Skin of body (tissue), 2 donors: Measurements from ENCODE around the gene IFFO2. TPM values are rescaled to one million over a fixed set of nuclear protein-coding genes. Genes with fewer than 3 reads are reported as not detected.
"Not testable (repeated sequence)": the region's sequence is repeated elsewhere in the genome, so short reads cannot be mapped to it uniquely, and the experiment has no call there.

Source experiments
- DNase-seq: peaks from one replicate; lab custom pipeline; 2025; lab: John Stamatoyannopoulos, UW
- total RNA-seq: library from RNA; depleted of rRNA; stranded (reverse); fragments of >200 nt; gene quantifications from one replicate; pipeline ENCODE4 v1.2.3, GENCODE V29; 2014

Gene IFFO2
- total RNA-seq, 1 donor from 2014 or later: 39.2 TPM

GRCh38 chr1:18895317-18895716 is 61.2 kb downstream of the IFFO2 start:
- no peak for DNase-seq

- DNase-seq: no peak
These were observed 63.4 kb downstream of the IFFO2 start for GRCh38 chr1:18893120-18893519.

GRCh38 chr1:18891858-18892257 is 64.6 kb downstream of the IFFO2 start:
- not testable (repeated sequence) for DNase-seq

GRCh38 chr1:18891426-18891780 is 65.1 kb downstream of the IFFO2 start:
- DNase-seq: no peak

GRCh38 chr1:18890706-18891425 is 65.6 kb downstream of the IFFO2 start:
- no peak for DNase-seq

GRCh38 chr1:18886003-18886335 is 70.5 kb downstream of the IFFO2 start:
- DNase-seq: no peak

GRCh38 chr1:18885311-18886002 is 71.0 kb downstream of the IFFO2 start:
- no peak for DNase-seq

- DNase-seq: no peak
These were observed 71.7 kb downstream of the IFFO2 start for GRCh38 chr1:18884727-18885126.

- no peak for DNase-seq
These were observed 72.1 kb downstream of the IFFO2 start for GRCh38 chr1:18884419-18884717.

- peak; percentile 33 for DNase-seq
These were observed 72.6 kb downstream of the IFFO2 start for GRCh38 chr1:18883636-18884418.

GRCh38 chr1:18883079-18883478 is 73.4 kb downstream of the IFFO2 start:
- no peak for DNase-seq

- DNase-seq: no peak
These were observed 74.0 kb downstream of the IFFO2 start for GRCh38 chr1:18882486-18882885.

- DNase-seq: no peak
These were observed 74.6 kb downstream of the IFFO2 start for GRCh38 chr1:18881642-18882431.

GRCh38 chr1:18881164-18881563 is 75.3 kb downstream of the IFFO2 start:
- no peak for DNase-seq

GRCh38 chr1:18880585-18880984 is 75.9 kb downstream of the IFFO2 start:
- no peak for DNase-seq

- DNase-seq: no peak
These were observed 76.6 kb downstream of the IFFO2 start for GRCh38 chr1:18879791-18880309.

- DNase-seq: no peak
These were observed 77.2 kb downstream of the IFFO2 start for GRCh38 chr1:18879215-18879790.

GRCh38 chr1:18878538-18879214 is 77.8 kb downstream of the IFFO2 start:
- DNase-seq: no peak

- DNase-seq: no peak
These were observed 79.2 kb downstream of the IFFO2 start for GRCh38 chr1:18877282-18877681.

- no peak for DNase-seq
These were observed 80.3 kb downstream of the IFFO2 start for GRCh38 chr1:18876210-18876609.

- DNase-seq: no peak
These were observed 80.7 kb downstream of the IFFO2 start for GRCh38 chr1:18875796-18876128.
